ENCODE results near the gene ZNF335. TPM values are rescaled to one million over a fixed set of nuclear protein-coding genes. Genes with fewer than 3 reads are reported as not detected.

The ZNF335 gene
- total and polyA plus RNA-seq, 8 donors: 7.4 to 27.4 (median 8.8) TPM

DNA sequence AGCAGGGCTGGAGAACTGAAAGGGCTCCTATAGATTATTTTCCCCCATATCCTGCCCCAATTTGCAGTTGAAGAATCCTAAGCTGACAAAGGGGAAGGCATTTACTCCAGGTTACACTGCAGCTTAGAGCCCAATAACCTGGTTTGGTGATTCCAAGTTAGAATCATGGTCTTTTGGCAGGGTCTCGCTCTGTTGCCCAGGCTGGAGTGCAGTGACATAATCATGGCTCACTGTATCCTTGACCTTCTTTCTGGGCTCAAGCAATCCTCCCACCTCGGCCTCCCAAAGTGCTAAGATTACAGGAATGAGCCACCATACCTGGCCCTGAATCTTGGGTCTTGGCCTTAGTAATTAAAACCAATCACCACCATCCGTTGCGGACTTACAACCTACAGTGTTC lies 35.7 kb upstream of the ZNF335 start:
- no peak overlapping the region for H3K27ac ChIP-seq
- H3K4me3 ChIP-seq: no peak overlapping the region
- H3K9me3 ChIP-seq: no peaks in the 10 kb centered on the region
- WGBS, 2 donors: 63 to 71% methylated on average over 4 of the region's 4 CpGs
- DNase-seq (no peak), FAIRE-seq (no peak), ATAC-seq (no peak)
- H3K36me3 ChIP-seq: no peaks in the 10 kb centered on the region
- H3K27me3 ChIP-seq: peaks cover 0 to 22% (median 9%) of the 10 kb centered on the region in 4 donors
- no peaks in the 10 kb centered on the region for H3K4me1 ChIP-seq
- TF ChIP-seq, protein P1, sequence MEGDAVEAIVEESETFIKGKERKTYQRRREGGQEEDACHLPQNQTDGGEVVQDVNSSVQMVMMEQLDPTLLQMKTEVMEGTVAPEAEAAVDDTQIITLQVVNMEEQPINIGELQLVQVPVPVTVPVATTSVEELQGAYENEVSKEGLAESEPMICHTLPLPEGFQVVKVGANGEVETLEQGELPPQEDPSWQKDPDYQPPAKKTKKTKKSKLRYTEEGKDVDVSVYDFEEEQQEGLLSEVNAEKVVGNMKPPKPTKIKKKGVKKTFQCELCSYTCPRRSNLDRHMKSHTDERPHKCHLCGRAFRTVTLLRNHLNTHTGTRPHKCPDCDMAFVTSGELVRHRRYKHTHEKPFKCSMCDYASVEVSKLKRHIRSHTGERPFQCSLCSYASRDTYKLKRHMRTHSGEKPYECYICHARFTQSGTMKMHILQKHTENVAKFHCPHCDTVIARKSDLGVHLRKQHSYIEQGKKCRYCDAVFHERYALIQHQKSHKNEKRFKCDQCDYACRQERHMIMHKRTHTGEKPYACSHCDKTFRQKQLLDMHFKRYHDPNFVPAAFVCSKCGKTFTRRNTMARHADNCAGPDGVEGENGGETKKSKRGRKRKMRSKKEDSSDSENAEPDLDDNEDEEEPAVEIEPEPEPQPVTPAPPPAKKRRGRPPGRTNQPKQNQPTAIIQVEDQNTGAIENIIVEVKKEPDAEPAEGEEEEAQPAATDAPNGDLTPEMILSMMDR (IDR thresholded peaks at IDR 0.05): no peak
- intact Hi-C loops (cut with DNase I): no loop called here

- no peaks in the 10 kb centered on the region for H3K4me1 ChIP-seq
- intact Hi-C loops (cut with DNase I): no loop called here
- H3K36me3 ChIP-seq: no peaks in the 10 kb centered on the region
- WGBS, 2 donors: 65 to 74% methylated on average over 11 of the region's 11 CpGs
- no peak for ATAC-seq
- no peak for FAIRE-seq
- DNase-seq: no peak
- peaks cover 0 to 17% (median 6%) of the 10 kb centered on the region in 4 donors for H3K27me3 ChIP-seq
- H3K9me3 ChIP-seq: no peaks in the 10 kb centered on the region
- H3K4me3 ChIP-seq: no peak overlapping the region
- H3K27ac ChIP-seq: no peak overlapping the region
- TF ChIP-seq, protein P1 (IDR thresholded peaks at IDR 0.05): no peak
Observed at GRCh38 chr20:46006964-46007363, 35.0 kb upstream of the ZNF335 start.

DNA sequence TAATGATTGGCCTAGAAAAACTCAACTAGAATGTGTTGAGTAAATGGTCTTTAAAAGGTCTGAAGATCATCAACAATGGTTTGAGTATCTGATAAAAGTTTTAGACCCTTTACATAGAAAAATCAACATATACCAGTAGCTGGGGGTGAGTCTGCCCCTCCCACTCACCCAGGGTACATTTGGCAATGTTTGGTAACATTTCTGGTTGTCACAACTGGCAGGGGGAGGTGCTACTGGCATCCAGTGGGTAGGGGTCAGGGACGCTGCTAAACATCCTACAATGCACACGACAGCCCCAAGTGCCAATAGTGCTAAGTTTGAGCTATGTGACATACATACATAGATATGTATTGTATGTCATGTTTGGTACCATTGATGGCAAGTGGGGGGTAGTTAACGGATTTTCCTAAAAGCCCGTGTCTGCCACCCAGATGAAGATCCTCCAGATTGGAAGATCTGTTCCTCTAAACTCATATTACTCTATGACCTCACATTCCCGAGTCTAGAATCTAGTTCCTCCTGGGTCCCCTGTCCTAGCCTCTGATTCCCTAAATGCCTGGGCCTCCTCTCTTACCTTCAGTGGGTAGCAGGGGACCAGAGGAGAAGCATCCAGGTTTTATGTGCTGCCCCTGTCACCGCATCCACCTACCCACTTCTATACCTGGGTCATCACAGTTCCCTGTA lies 34.2 kb upstream of the ZNF335 start:
- Histone ChIP-seq H3K4me3 (no peak overlapping the region), H3K27ac (no peak overlapping the region), H3K9me3 (no peaks in the 10 kb centered on the region), H3K36me3 (no peaks in the 10 kb centered on the region), H3K27me3 (peaks cover 0 to 9% (median 3%) of the 10 kb centered on the region in 4 donors), H3K4me1 (no peaks in the 10 kb centered on the region)
- FAIRE-seq (no peak), DNase-seq (no peak), ATAC-seq (no peak)
- TF ChIP-seq, protein P1 (IDR thresholded peaks at IDR 0.05): no peak
- 55 to 64% methylated on average over 6 of the region's 6 CpGs for WGBS, 2 donors
- intact Hi-C loops (cut with DNase I): no loop called here

- Histone ChIP-seq H3K27me3 (no peaks in the 10 kb centered on the region), H3K4me3 (no peak overlapping the region), H3K36me3 (no peaks in the 10 kb centered on the region), H3K27ac (no peak overlapping the region), H3K4me1 (no peaks in the 10 kb centered on the region), H3K9me3 (no peaks in the 10 kb centered on the region)
- intact Hi-C loops (cut with DNase I): no loop called here
- peak in 3 of 4 donors; percentile 36 to 76 (median 74) for ATAC-seq
- TF ChIP-seq, protein P1 (IDR thresholded peaks at IDR 0.05): no peak
- DNase-seq: peak in 1 of 6 donors; percentile 60
- 25 to 35% methylated on average over 3 of the region's 3 CpGs for WGBS, 2 donors
- no peak for FAIRE-seq
Observed at GRCh38 chr20:46004889-46005473, 33.0 kb upstream of the ZNF335 start.

- intact Hi-C loops (cut with DNase I): no loop called here
- Histone ChIP-seq H3K4me1 (no peaks in the 10 kb centered on the region), H3K27me3 (no peaks in the 10 kb centered on the region), H3K27ac (no peak overlapping the region), H3K36me3 (no peaks in the 10 kb centered on the region), H3K4me3 (no peak overlapping the region), H3K9me3 (no peaks in the 10 kb centered on the region)
- TF ChIP-seq, protein P1 (IDR thresholded peaks at IDR 0.05): no peak
- FAIRE-seq: no peak
- WGBS, 2 donors: 55 to 62% methylated on average over 4 of the region's 4 CpGs
- ATAC-seq: peak in 2 of 4 donors; percentile 74 to 76
- peak in 1 of 6 donors; percentile 41 for DNase-seq
Observed at GRCh38 chr20:46004187-46004586, 32.2 kb upstream of the ZNF335 start.

All from pancreas (tissue), 10 donors.